Kasumi-1 (cell line): ENCODE data around the gene GPR179.

ENCODE experiments used
- DNase-seq, 2 experiments: peaks; one replicate each; lab custom pipeline; 2025; lab: John Stamatoyannopoulos, UW

The GPR179 gene

DNA sequence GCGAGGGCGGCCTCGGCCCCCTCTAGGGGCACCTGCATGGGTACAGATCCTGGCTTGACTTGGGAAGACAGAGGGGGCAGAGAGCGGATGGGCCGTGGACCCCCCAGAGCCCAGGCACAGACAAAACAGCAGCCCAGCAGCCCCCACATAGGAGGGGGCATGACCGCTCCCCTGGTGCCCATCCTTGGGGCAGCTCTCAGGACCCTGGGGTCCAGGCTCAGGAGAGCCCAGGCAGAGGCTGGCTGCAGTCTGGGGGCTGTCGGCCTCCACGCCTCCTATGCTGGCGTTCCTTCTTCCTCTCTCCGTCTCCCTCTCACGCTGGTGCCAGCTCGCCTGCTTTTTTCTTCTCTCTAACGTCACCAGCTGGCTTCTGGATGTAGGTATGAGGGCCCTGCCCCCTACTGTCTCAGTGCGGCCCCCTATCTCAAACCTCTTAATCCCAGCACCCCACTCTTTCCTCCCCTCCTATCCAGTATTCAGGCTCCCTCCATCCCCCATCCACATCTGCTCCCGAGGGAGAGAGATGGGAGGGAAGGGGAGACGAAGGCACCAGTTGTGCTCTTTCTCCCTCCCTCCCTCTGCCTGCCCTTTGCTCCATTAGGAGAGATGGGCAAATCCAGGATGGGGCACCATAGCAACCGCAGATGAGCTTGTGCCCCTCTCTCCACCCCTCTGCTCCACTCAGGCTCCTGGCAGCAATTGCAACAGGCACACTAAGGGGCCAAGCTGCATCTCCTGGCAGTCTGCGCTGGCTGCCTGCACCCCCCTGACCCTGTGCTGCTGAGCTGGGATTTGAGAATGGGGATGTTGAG lies at the start of gene GPR179:
Gene GPR179, minus strand, starts transcription at position 349 of the 812 bp plus-strand sequence. Its CDS starts 167 bp downstream, at position 182.
- DNase-seq = no peak

- no peak for DNase-seq
These were observed 35.7 kb upstream of the GPR179 start for GRCh38 chr17:38379448-38379847.

GRCh38 chr17:38369124-38369886 lies 25.5 kb upstream of the GPR179 start:
- no peak for DNase-seq

DNA sequence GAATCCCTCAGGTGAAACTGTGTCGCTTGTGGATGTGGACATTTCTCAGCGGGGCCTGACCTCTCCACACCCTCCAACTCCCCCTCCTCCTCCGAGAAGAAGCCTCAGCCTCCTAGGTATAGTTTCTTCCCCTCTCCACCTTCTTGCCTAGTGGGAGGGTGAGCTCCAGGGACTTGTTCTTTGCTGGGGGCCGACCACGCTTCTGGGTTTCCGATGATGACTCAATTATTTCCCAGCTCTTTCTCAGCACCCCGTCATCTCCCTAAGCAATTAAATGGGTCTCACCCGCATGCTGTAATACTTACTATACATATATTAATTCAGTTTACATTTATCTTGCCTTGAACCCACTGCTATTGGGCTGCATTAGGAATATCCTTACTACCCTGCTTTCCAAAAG lies 21.0 kb upstream of the GPR179 start:
- no peak for DNase-seq

- no peak for DNase-seq
These were observed 19.3 kb upstream of the GPR179 start for GRCh38 chr17:38363016-38363415.

GRCh38 chr17:38361694-38362465 lies 18.1 kb upstream of the GPR179 start:
- DNase-seq = no peak

DNA sequence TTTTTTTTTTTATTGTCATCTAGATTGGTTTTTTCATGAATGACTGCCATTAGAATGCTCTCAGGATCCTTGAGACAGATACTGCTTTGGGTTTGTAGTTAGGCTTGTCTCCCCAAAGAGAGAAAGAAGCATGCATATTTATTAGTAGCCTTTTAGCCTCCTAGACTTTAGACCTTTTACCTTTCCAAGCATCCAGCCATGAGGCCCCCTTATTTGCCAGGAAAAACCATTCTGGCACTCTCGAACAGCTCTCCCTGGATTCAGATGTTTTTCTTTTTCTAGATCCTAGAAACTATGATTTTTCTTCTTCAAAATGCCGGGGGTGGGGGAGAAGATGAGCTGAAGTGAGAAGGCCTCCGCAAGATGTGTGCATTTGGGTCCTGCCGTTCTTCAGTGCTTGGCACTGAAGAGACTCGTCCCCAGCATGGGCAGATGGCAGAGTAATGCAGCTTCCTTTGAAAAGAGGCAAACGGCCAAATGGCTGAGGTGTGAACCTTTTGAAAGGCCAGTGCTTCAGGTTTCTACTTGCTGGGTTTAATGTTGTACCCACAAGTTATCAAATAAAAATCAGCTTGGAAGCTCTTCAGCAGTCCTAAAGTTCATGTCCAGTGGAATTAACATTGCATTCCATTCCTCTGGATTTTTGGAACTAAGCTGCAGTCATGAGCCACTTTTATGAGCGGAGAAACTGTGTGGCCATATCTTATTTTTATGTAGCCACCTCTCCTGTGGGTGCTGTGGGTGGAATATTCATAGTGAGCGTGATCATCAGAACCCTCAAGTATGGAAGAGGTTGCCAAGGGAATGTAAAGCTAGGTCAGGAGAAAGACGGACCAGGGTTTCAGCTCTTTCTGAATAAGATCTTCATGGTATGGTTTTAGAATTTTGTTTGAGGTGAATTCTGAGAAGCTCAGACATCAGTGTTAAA lies 15.1 kb upstream of the GPR179 start:
- no peak for DNase-seq

DNA sequence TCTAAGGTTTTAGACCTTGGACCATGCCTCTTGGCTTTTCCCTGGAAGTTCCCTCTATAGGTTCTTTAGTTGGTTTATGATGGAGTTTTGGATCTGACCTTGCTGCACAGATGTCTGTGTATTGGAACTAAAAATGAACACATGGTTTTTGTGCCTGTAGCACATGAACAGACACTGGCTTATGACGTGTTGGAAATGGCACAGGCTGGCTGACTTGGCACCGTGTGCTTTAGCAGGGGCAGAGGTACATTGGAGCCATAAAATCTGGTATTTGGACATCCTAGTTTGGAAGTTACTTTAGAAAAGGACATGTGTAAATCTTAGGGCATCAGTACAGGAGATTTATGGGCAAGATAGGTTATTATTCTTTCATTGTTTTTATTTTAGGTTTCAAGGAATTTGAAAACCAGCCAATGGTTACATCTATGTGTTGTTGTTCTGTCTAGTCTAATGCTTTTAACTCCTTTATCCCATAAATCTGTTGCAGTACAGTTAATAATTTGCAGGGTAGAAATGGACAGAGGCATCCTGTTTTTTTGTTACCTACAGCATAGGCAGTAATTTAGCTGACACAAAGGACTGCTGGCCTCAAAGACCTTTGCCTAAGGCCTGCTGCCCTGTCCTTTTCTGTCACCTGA lies 13.8 kb upstream of the GPR179 start:
- no peak for DNase-seq

GRCh38 chr17:38355251-38355650 lies 11.5 kb upstream of the GPR179 start:
- no peak for DNase-seq

DNA sequence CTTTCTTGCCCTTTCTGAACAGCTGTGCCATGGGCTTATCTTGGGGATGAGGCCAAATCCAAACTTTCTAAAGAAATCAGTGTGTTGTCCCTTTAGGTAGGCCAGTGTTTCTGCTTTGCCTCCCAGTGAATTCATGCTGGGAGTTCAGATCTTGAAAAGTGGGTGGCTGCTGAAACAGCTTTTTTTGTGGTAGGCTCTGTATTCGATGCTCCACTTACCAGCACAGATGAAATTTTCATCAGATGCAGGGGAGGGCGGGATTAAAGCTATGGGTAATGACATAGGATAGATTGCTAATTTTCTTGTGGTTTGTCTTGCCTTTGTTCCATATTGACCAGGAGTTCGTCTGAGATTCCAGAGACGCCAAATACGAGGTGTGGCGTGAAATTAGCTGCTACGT lies 10.7 kb upstream of the GPR179 start:
- DNase-seq = no peak

DNA sequence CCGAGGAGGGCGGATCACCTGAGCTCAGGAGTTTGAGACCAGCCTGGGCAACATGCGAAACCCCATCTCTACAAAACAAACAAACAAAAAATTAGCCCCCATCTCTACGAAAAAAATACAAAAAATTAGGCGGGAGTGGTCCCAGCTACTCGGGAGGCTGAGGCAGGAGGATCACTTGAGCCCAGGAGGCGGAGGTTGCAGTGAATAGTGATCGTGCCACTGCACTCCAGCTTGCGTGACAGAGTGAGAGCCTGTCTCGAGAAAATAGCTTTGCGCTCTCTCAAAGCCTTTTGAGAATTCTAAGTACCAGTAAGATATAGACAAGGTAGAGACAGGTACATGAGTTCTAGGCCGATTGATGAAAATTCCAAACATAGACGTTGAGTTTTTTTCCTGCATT lies 9.9 kb upstream of the GPR179 start:
- no peak for DNase-seq

GRCh38 chr17:38353086-38353604 lies 9.4 kb upstream of the GPR179 start:
- DNase-seq = no peak

- peak; percentile 21 to 29 for DNase-seq
These were observed 8.7 kb upstream of the GPR179 start for GRCh38 chr17:38352245-38353085.

- DNase-seq = peak; percentile 74 to 89
These were observed 7.9 kb upstream of the GPR179 start, which contains the start of gene SOCS7 for GRCh38 chr17:38351412-38352222. Gene SOCS7 (plus strand): TSS chr17:38351844. CDS start chr17:38352053, 209 bp downstream.

DNA sequence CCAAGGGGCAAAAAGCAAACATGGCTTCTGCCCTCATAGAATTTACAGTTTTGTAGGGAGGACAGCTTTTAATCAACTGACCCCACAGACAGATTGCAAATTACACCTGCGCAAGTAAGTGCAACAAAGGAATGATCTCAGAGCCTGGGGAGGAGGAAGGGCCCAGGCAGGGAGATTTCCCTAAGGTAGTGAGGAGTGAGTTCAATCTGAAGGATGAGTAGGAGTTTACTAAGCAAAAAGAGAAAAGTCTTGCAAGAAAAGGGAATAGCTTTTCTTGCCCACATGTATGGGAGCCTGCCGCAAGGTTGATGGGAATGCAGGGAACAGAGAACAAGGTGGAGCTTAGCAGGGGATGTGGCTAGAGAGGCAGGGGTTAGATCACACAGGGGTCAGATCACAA lies 6.3 kb upstream of the GPR179 start:
- no peak for DNase-seq

DNA sequence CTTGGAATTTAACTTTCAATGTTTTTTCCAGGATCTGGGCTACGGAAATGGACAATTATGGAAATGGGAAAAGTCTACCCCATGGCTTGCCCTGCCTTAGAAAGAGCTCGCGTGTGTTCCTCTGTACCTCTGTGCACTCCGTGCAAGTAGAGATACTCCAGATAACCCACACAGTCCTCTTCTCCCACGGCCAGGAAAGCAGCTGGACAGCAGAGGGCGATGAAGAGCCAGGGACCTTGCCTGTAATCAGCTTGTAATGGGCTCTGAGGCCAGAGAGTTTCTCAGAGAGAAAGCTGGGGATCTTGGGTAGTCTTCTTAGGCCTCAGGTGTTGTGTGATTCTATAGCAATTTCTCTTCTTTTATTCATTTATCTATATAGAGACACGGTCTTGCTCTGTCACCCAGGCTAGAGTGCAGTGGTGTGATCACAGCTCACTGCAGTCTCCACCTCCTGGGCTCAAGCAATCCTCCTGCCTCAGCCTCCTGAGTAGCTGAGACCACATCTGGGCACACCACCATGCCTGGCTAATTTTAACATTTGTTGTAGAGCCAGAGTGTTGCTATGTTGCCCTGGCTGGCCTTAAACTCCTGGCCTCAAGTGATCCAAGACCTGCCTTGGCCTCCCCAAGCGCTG lies 5.5 kb upstream of the GPR179 start:
- DNase-seq = peak; percentile 85 to 91

DNA sequence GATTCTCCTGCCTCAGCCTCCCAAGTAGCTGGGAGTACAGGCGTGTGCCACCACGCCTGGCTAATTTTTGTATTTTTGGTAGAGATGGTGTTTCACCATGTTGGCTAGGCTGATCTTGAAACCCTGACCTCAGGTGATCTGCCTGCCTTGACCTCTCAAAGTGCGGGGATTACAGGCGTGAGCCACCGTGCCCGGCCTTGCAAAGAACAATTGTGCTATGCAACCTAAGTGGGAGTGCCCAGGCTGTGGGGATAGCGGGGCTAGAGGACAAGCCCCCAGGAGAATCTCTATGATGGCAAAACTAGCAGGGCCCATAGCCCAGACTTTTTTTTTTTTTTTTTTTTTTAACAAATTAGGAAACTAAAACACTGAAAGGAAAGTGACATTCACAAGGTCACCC lies 2.0 kb upstream of the GPR179 start:
- no peak for DNase-seq

DNA sequence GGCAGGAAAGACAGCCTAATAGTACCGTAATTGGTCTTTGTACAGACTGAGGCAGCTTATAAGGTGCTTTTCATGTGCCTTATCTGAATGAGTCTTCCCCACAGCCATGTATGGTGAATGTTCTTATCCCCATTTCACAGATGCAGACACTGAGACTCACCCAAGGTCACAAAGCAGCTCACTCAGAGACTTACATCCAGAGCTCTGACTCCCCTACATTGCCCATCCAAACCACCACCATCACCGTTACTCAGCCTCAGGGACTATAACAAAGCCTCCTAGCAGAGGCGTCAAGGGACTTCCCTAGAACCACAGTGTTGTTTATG lies 627 bp upstream of the GPR179 start:
- no peak for DNase-seq
